HG03565 (cell line): ENCODE data around the gene CERT1.
"Not testable (repeated sequence)": the region's sequence is repeated elsewhere in the genome, so short reads cannot be mapped to it uniquely, and the experiment has no call there.

ENCODE experiments used
- ATAC-seq: cut with Tn5 transposase; IDR thresholded peaks from one replicate; pipeline ENCODE4 v1.9.1; 2021; ENCODE audit warnings: mild to moderate bottlenecking, moderate library complexity; ENCODE audit not compliant: unreplicated experiment

CERT1 gene

DNA sequence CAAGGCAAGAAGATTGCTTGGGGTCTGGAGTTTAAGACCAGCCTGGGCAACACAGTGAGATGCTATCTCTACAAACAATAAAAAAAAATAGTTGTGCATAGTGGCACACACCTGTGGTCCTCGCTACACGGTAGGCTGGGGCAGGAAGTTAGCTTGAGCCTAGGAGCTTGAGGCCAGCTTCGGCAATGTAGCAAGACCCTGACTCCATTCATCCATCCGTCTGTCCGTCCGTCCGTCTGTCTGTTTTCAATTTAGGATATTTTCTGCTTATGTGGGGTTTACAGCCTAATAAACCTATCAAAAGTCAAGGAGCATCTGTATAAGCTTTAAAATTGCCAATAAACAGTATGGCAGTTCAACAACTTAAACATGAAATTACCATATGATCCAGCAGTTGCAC lies 154.7 kb downstream of the CERT1 start:
- no peak for ATAC-seq

DNA sequence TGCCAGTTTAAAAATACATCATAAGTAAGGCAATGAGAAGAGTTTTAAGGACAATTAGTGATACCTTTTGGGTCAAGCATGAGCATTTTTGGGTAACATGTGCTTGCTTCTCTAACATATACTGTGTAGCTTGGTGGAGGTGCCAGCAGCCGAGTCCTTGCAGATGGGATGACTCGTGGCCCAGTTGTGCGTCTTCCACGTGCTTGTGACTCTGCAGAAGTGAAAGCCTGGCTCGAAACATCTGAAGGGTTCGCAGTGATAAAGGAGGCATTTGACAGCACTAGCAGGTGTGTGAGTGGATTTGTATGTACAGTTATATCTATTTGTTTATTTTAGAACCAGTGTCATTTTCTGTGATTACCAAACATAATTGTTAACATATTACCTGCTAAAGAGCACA lies 156.2 kb downstream of the CERT1 start:
- ATAC-seq = no peak

DNA sequence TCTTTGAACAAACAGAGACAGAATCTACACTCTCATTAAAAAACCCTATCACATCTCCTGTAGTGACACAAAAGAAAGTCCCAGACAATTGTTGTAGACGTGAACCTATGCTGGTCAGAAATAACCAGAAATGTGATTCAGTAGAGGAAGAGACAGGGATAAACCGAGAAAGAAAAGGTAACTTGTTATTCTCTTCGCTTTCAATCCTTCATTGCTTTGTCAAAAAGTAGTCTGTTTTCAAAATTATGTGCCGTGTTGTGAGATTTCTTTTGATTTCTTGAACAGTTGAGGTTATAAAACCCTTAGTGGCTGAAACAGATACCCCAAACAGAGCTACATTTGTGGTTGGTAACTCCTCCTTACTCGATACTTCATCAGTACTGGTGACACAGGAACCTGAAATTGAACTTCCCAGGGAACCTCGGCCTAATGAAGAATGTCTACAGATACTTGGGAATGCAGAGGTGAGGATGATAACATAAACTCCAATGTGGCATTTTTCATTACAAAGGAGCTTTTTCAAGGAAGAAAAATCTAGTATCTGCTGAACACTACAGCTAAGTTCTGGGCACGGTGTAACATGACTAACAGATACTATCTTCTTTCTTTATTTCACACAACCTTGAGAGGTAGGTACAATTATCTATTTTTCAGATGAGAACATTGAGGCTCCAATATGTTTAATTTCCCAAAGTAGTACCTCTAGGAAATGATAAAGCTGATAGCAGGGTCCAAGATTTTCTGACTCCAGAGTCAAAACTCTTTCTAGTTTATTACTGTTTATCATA lies 160.1 kb downstream of the CERT1 start:
- no peak for ATAC-seq

DNA sequence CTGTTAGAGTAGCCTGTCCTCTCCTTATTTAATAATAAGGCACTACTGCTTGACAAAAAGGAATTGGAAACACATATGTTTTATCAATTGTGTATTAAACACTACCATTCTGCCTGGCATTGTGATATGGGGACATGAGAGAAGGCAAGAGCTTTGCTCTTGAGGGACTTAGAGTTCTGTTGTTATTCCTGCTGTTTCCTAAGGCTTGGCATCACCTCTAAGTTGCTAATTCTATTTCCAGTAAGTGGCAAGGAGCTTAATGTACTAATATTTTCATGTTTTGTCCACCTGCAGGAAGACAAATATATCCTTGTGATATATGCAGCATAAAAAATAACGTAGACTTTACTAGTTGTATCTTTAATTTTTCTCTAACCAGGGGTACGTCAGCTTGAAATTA lies 161.8 kb downstream of the CERT1 start:
- ATAC-seq = no peak

DNA sequence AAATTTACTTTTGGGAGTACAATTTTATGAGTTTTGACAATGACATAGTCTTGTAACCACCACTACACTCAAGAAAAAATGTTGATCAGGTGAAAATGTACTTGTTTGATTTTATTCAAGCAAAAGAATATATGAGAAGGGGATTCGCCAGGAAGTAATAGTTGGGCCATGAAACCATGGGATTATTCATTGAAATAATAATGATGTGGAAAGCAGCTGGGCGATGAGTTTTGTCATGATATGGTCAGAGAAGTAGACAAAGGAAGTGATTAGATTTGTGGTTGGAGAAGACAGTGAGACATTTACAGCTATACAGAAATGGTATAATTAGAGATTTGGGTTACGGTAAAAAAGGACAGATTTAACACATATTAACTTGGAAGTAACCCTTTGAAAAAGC lies 163.2 kb downstream of the CERT1 start:
- ATAC-seq = no peak

DNA sequence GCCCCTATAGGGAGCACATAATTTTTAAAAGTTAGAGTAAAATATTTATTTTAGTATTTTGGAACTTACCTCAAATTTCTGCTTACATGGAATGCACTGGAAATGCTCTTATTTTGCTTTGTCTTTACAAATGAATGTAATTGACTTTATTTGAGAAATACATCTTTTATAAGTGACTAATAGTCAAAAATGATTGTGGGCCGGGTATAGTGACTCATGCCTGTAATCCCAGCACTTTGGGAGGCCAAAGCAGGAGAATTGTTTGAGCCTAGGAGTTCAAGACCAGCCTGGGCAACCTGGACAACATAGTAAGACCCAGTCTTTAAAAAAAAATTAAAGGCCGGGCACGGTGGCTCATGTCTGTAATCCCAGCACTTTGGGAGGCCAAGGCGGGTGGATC lies 168.6 kb downstream of the CERT1 start:
- ATAC-seq = no peak

DNA sequence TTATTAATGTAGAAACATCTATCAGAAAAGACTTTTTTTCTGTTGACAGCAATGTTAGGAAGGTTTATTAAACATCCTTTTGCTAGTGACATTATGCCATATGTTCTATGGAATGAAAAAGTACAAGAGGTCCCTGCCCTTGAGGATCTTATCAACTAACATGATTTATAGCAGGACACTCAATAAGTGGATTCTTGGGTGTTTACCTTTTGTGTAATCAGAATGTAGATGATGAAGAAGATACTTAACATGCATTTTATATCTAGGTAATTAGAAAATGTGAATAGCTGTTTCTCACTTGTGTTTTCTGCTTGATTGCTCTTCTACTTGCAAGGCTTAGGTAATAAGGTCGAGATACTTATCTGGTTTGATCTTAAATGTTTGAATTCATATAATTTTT lies 169.5 kb downstream of the CERT1 start:
- ATAC-seq = no peak

DNA sequence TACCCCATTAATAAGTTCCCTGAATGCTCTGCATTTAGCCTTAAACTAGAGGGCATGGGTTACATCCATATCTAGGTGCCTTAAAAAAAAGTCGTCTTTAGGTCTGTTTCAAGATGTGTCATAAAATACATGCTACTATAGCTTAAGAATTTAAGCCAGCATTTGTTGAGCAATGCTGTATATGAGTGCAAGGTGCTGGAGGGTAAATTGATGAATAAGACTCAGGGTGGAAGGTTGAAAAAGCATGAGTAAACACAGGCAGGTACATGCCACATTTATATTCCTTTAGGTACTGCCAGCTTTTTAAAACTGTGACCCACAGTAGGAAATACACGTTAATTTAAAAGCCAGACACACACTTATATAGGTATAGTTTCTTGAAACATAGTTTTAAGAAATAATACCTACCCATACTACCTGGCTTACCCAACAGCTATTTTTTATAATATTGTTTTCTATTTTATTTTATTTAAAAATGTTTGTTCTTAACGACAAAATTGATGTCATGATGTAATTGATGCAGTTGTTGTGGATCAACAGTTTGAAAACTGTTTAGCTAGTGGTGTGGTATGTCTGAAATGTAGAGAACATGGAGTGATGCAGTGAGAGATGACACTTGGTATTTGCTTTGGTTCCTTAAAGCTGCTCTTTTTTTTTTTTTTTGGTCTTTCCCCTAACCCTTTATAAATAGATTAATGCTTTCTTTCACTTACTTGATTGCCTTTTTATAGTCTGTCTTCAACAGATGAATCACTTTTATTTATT lies 170.5 kb downstream of the CERT1 start:
- no peak for ATAC-seq

DNA sequence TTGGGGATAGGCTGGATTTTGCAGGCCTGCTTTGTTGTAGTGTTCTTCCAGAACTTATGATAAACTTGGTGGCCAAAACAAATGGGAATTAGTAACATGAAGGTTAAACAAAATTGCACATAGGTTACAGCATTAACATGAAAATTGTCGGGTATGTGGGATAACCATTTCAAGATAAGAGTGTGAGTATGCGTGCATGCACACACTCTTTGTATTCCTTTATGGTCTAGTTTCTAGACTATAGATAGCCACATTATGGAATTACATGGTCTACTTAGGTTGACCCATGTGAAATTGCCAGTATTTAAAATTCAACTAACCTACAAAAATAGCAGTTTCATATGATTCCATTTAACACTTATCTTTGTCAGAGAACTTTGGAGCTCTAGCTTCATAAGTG lies 173.0 kb downstream of the CERT1 start:
- ATAC-seq = no peak

DNA sequence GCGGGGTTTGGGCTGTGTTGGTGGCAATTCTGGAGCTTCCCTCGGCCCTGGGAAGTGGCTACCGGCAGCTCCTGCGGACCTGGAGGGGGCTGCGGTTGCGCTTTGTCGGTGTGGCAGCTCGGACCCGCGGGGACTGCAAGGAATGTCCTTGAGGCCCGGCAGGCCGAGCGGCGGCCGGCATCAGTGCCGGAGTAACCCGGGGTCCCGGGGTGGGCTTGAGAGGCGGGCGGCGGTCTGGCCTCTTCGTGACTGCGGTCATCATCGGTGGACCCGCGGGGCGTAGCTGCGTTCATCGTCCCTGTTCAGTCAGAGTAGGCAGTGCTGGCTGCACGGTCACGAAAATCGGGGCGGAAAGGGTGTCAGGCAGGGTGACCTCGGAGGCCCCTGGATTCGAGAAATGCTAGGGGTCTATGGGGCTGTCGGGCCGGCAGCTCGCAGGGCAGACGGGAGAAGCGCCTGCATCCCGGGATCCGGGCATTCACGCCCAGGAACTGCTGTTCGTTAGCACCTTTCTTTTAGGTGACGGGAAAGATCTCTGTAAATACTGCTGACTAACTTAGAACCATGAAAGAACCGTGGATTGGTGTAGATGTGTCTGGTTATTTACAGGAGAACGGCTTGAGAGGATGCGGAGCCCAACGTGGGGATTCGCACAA lies 173.9 kb downstream of the CERT1 start:
- ATAC-seq = no peak

DNA sequence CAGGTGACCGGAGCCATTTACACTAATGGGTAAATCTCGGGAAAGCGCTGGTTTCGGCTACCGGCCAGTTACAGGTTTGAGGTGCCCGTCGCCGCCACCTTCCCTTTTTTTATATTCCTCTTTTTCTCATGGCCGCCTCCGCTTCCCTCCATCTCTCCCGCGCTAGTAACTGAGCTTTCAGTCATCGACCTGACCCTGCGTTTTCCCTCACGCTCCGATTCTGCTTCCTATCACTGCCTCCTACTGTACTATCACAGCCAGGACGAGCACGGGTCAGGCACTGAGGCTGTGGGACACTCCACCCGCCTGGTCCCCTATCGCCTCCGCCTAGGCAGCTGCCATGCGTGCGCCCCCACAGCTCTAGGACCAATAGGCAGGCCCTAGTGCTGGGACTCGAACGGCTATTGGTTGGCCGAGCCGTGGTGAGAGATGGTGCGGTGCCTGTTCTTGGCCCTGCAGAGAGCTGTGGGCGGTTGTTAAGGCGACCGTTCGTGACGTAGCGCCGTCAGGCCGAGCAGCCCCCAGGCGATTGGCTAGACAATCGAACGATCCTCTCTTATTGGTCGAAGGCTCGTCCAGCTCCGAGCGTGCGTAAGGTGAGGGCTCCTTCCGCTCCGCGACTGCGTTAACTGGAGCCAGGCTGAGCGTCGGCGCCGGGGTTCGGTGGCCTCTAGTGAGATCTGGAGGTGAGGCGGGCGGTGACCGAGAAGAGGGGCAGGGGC lies 174.7 kb downstream of the CERT1 start, which contains the start of gene HMGCR:
Gene HMGCR (plus strand): TSS at position 606 of the 722 bp plus-strand sequence. CDS start 5,386 bp downstream, outside the sequence.
- ATAC-seq = peak; percentile 96

DNA sequence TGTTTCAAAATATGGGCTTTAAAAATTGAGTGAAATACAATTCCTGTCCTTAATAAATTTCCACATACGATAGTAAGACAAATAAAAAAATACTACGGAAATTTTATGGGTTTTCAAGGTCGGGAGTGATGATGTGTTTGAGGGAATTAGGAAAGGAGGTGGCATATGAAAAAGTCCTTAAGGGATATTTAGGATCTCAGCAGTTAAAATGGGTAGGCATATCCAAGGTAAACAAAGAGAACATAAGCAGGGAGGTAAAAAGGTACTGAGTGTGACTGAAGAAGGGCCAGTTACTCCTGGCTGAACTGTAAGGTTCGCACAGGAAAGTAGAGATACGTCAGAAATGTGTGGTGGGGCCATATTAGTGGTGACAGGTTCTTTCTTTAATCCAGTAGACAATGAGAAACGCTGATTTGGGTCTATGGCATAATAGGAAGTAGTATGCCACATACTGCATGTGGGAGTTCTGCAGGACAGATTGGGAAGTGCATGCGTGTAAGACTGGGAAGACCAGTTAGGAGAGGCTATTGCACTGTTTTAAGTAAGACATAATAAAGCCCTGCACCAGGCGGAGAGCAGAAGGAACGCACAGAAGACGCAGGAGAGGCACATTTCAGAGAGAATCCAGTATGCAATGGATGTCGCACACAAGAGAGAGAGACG lies 175.3 kb downstream of the CERT1 start:
- ATAC-seq = no peak

DNA sequence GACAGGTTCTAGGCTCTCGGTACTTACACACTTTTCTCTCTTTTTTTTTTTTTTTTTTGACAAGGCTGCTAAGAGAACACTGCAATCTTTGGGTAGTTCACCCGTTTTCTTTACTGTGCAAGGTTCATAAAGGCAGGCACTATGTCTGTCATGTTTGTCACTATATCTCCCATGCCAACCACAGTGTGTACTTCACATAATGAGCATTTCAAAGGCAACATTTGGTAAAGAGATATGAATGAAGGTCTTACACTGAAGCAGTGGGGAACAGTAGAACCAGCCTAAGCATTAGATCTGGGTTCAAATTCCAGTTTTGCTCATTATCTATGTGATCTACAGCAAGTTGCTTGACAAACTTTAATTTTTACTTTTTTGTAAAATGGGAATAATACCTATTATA lies 175.9 kb downstream of the CERT1 start:
- ATAC-seq = no peak

DNA sequence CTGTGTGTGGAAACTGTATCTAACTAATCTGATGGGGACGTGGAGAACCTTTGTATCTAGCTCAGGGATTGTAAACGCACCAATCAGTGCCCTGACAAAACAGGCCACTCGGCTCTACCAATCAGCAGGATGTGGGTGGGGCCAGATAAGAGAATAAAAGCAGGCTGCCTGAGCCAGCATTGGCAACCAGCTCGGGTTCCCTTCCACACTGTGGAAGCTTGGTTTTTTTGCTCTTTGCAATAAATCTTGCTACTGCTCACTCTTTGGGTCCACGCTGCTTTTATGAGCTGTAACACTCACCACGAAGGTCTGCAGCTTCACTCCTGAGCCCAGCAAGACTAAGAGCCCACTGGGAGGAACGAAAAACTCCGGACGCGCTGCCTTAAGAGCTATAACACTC lies 177.0 kb downstream of the CERT1 start:
- not testable (repeated sequence) for ATAC-seq

DNA sequence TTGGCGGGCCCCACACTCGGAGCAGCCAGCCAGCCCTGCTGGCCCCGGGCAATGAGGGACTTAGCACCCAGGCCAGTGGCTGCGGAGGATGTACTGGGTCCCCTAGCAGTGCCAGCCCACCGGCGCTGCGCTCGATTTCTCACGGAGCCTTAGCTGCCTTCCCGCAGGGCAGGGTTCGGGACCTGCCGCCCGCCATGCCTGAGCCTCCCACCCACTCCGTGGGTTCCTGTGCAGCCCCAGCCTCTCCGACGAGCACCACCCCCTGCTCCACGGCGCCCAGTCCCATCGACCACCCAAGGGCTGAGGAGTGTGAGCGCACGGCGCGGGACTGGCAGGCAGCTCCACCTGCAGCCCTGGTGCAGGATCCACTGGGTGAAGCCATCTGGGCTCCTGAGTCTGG lies 177.7 kb downstream of the CERT1 start:
- ATAC-seq = not testable (repeated sequence)

DNA sequence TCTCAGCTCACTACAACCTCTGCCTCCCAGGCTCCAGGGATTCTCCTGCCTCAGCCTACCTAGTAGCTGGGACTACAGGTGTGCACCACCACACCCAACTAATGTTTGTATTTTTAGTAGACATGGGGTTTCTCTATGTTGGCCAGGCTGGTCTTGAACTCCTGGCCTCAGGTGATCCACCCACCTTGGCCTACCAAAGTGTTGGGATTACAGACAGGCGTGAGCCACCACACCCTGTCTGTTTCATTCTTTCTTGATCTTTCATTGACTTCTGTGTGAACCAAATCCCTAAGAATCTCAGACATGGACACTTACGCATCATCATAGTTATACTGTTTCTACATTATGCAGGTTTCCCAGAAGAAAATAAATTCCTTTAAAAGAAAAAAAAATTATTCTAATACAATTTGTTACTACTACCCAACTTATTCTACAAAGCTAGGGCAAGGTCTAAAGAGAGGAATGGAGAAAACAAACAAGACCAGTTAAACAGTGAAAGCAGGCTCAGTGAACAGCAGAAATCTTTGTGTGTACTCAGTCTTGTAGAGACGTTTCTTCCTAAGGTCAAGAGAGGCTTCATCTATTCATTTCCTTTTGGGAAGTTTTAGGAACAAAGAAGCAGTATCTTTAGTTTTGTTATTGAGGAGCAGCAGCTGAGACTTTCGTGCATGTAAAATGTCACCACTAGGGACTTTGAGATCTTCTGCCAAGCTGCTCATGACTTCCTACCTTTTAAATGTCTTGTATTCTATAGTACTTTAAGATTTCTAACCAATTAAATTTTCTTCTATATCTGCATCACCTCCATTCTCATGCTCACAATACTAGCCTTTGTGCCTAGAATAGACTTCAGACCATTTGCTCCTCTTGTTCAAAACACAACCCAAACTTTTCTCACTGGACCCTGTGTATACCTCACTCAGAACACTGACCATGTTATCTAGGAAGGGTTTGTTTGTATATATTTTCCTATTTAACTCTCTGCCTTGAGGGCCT lies 180.0 kb downstream of the CERT1 start:
- ATAC-seq = no peak

DNA sequence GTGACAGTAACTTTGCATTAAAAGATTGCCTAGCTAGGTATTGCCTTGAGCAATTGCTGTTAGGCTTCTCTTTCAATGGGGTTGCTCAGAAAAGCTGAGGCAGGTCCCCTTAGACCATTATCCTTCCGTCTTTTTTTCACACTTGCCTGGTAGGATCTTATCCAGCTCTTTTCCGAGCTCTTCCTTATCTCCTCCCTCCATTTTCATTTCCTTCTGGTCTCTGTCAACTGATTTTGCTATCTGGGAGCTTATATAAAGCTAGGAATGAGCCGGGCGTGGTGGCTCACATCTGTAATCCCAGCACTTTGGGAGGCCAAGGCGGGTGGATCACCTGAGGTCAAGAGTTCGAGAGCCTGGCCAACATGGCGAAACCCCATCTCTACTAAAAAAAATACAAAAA lies 181.0 kb downstream of the CERT1 start:
- ATAC-seq = no peak
